HepG2 (cell line): ENCODE measurements around the gene CST2. TPM values are rescaled to one million over a fixed set of nuclear protein-coding genes. Genes with fewer than 3 reads are reported as not detected.

Experiments
- ATAC-seq: fragments of 200-7000 bp; cut with Tn5 transposase; 3 replicates; pipeline ENCODE4 v1.9.1; 2020; ENCODE audit warnings: mild to moderate bottlenecking, moderate library complexity
- BruUV-seq: library from RNA; stranded (reverse); fragments of 400-500 nt; replicated peaks from 2 replicates; lab custom pipeline; 2021; lab: Mats Ljungman, UMichigan
- CTCF ChIA-PET: fragments of 300-600 bp; formaldehyde crosslinking; extraction: SDS; loops from one replicate; lab custom pipeline; 2021; ENCODE audit warnings: low total read pairs, inconsistent platforms, low intra/inter-chr PET ratio; lab: Yijun Ruan, JAX
- POLR2A ChIA-PET: fragments of 350-600 bp; sonication (Branson Sonifier 250); formaldehyde crosslinking; loops from one replicate; lab custom pipeline; 2020; ENCODE audit warnings: antibody characterized with exemption, inconsistent platforms; lab: Yijun Ruan, JAX
- DNase-seq: peaks from one replicate; pipeline ENCODE4 v3.0.0-alpha.2; 2015; ENCODE audit warnings: low spot score
- FAIRE-seq: peaks from 3 replicates; lab custom pipeline; 2011; peaks lifted over from hg19 to GRCh38; lab: Jason Lieb, UNC
- H2AFZ ChIP-seq: one replicate; pipeline ENCODE4 v1.6.1; 2011; ENCODE audit warnings: low read length, inconsistent platforms
- H3K27ac ChIP-seq: fragments of 300-600 bp; 3 replicates; pipeline ENCODE4 v1.8.0; 2011; ENCODE audit warnings: mixed run types, mild to moderate bottlenecking, mixed read lengths, low read length, inconsistent platforms; ENCODE audit not compliant: insufficient read depth; ENCODE audit errors: extremely low read length
- H3K27me3 ChIP-seq, 2 experiments: fragments of 200-600 bp in 1 of 2; 2 replicates in 1 of 2; 3 replicates in 1 of 2; pipeline versions ENCODE4 v1.6.0 to v1.8.0; 2011; ENCODE audit warnings: low read length in 2 of 2, mild to moderate bottlenecking in 2 of 2, moderate library complexity in 2 of 2, inconsistent platforms in 1 of 2; ENCODE audit not compliant: insufficient read depth in 2 of 2, control insufficient read depth in 1 of 2
- H3K36me3 ChIP-seq, 2 experiments: fragments of 200-600 bp in 1 of 2; replicated peaks in 1 of 2; 2 replicates in 1 of 2; 3 replicates in 1 of 2; pipeline versions ENCODE4 v1.5.1 to v1.8.0; 2011; ENCODE audit warnings: low read length in 2 of 2, inconsistent platforms in 1 of 2; ENCODE audit not compliant: insufficient read depth in 2 of 2, control insufficient read depth in 1 of 2
- H3K4me1 ChIP-seq: 2 replicates; pipeline ENCODE4 v1.5.1; 2012; ENCODE audit warnings: low read length, inconsistent platforms; ENCODE audit not compliant: insufficient read depth
- H3K4me2 ChIP-seq: 2 replicates; pipeline ENCODE4 v1.6.0; 2011; ENCODE audit warnings: low read depth, low read length, inconsistent platforms
- H3K4me3 ChIP-seq, 3 experiments: fragments of 200-600 bp in 1 of 3; sonication (generic), shearing (Covaris generic) in 1 of 3; replicated peaks in 1 of 3; 2 replicates each; pipeline ENCODE4 v1.5.1; 2011 to 2016; ENCODE audit warnings: low read length in 3 of 3, inconsistent platforms in 2 of 3, low read depth in 2 of 3, mild to moderate bottlenecking in 2 of 3, control low read depth in 1 of 3, mixed read lengths in 1 of 3; ENCODE audit not compliant: insufficient read depth in 1 of 3
- H3K79me2 ChIP-seq: one replicate; pipeline ENCODE4 v1.6.1; 2011; ENCODE audit warnings: low read length, inconsistent platforms; ENCODE audit not compliant: insufficient read depth
- H3K9ac ChIP-seq: 2 replicates; pipeline ENCODE4 v1.6.0; 2011; ENCODE audit warnings: mild to moderate bottlenecking, low read depth, low read length, inconsistent platforms; ENCODE audit not compliant: insufficient read depth
- H3K9me3 ChIP-seq: 2 replicates; pipeline ENCODE4 v1.5.1; 2012; ENCODE audit warnings: mild to moderate bottlenecking, low read length
- H4K20me1 ChIP-seq: 2 replicates; pipeline ENCODE4 v1.6.0; 2011; ENCODE audit warnings: inconsistent platforms, mild to moderate bottlenecking, low read length, moderate library complexity; ENCODE audit not compliant: insufficient read depth
- BRD4 ChIP-seq: sonication (generic); formaldehyde crosslinking; IDR thresholded peaks from 2 replicates; pipeline ENCODE4 v1.4.0; 2020; ENCODE audit warnings: missing genetic modification reagents
- HDAC6 ChIP-seq: fragments of 200-600 bp; sonication (generic); IDR thresholded peaks from 2 replicates; pipeline ENCODE4 v1.7.0; 2017; ENCODE audit warnings: mild to moderate bottlenecking, antibody characterized with exemption, low read length, low read depth
- HNRNPLL ChIP-seq: fragments of 200-400 bp; formaldehyde crosslinking; IDR thresholded peaks from 2 replicates; pipeline ENCODE4 v1.6.1; 2017; ENCODE audit warnings: mild to moderate bottlenecking, low read depth, low read length; ENCODE audit not compliant: poor library complexity, severe bottlenecking
- MED1 ChIP-seq: sonication (generic); formaldehyde crosslinking; IDR thresholded peaks from 2 replicates; pipeline ENCODE4 v1.4.0; 2020; ENCODE audit warnings: missing genetic modification reagents
- MIER3 ChIP-seq: IDR thresholded peaks from 2 replicates; pipeline ENCODE4 v1.6.1; 2016; ENCODE audit warnings: missing compliant biosample characterization, borderline replicate concordance
- STAT5B ChIP-seq: sonication (generic); formaldehyde crosslinking; IDR thresholded peaks from 2 replicates; pipeline ENCODE4 v1.4.0; 2020; ENCODE audit warnings: missing genetic modification reagents
- TCF12 ChIP-seq, 2 experiments: fragments of 450-650 bp in 1 of 2; sonication (generic) in 1 of 2; formaldehyde crosslinking in 1 of 2; IDR thresholded peaks; 2 replicates each; pipeline versions ENCODE4 v1.6.1 to v1.8.0; 2017 to 2022; ENCODE audit warnings: antibody characterized with exemption in 1 of 2, mild to moderate bottlenecking in 1 of 2, missing genetic modification reagents in 1 of 2, moderate library complexity in 1 of 2
- ZNF263 ChIP-seq: sonication (generic); formaldehyde crosslinking; IDR thresholded peaks from 2 replicates; pipeline ENCODE4 v1.4.0; 2020; ENCODE audit warnings: missing genetic modification reagents
- ZNF644 ChIP-seq: IDR thresholded peaks from 2 replicates; pipeline ENCODE4 v1.6.1; 2016; ENCODE audit warnings: low read depth
- WGBS: methylation state at CpG from one replicate; pipeline ENCODE4 v1.1.6; 2017; ENCODE audit warnings: low lambda C conversion rate; 5-methylcytosine and 5-hydroxymethylcytosine counted together
- in situ Hi-C: cut with HindIII; loops from 2 replicates; pipeline ENCODE4 v1.10.0; 2017; ENCODE audit warnings: low pct_unique_long_range_greater_than_20kb; ENCODE audit not compliant: extremely low pct_ligation_motif_present
- intact Hi-C: fragments of 100-400 bp; cut with micrococcal nuclease; formaldehyde crosslinking; loops from one replicate; pipeline ENCODE4 v1.10.0; 2022; ENCODE audit not compliant: unreplicated experiment
- polyA plus RNA-seq, 8 experiments: library from polyadenylated mRNA; depleted of rRNA in 3 of 8; stranded (reverse) in 7 of 8; unstranded in 1 of 8; fragments of >200 nt; fragmentation: Illumina TruSeq in 4 of 8; extraction: Trizol in 4 of 8; gene quantifications; 2 replicates each; pipeline versions ENCODE4 v1.2.1 to v1.2.3, GENCODE V29; 2011 to 2016; ENCODE audit warnings: low read depth in 4 of 8, missing spikeins in 1 of 8, mixed read lengths in 1 of 8; ENCODE audit not compliant: insufficient read depth in 1 of 8
- total RNA-seq, 5 experiments: library from RNA; depleted of rRNA; stranded (reverse); fragments of >200 nt; fragmentation: Illumina TruSeq; extraction: Trizol; gene quantifications; 2 replicates each; pipeline ENCODE4 v1.2.3, GENCODE V29; 2016; ENCODE audit warnings: low read depth in 1 of 5
- TF ChIP-seq, protein P1 (sequence below): IDR thresholded peaks from 2 replicates; pipeline ENCODE4 v1.6.1; 2016; ENCODE audit warnings: missing compliant biosample characterization, missing genetic modification reagents, borderline replicate concordance
- TF ChIP-seq, protein P2 (sequence below): sonication (generic); formaldehyde crosslinking; IDR thresholded peaks from 2 replicates; pipeline ENCODE4 v1.4.0; 2020; ENCODE audit warnings: mild to moderate bottlenecking, missing genetic modification reagents
- TF ChIP-seq, protein P3 (sequence below): sonication (generic); formaldehyde crosslinking; IDR thresholded peaks from 2 replicates; pipeline ENCODE4 v1.4.0; 2020; ENCODE audit warnings: mild to moderate bottlenecking, low read depth, missing genetic modification reagents
- TF ChIP-seq, protein P4 (sequence below): sonication (generic); formaldehyde crosslinking; IDR thresholded peaks from 2 replicates; pipeline ENCODE4 v1.8.0; 2022; ENCODE audit warnings: missing genetic modification reagents, mild to moderate bottlenecking, moderate library complexity, borderline replicate concordance
- TF ChIP-seq, protein P5 (sequence below): IDR thresholded peaks from 2 replicates; pipeline ENCODE4 v1.6.1; 2016
- TF ChIP-seq, protein P6 (sequence below): IDR thresholded peaks from 2 replicates; pipeline ENCODE4 v1.6.1; 2016; ENCODE audit warnings: missing biosample characterization, missing genetic modification reagents, low read depth

Gene CST2
- total and polyA plus RNA-seq, 2 of the 13 experiments (the other 11 are each of a cell fraction or from before 2014, with no cell fraction given) = not detected

DNA sequence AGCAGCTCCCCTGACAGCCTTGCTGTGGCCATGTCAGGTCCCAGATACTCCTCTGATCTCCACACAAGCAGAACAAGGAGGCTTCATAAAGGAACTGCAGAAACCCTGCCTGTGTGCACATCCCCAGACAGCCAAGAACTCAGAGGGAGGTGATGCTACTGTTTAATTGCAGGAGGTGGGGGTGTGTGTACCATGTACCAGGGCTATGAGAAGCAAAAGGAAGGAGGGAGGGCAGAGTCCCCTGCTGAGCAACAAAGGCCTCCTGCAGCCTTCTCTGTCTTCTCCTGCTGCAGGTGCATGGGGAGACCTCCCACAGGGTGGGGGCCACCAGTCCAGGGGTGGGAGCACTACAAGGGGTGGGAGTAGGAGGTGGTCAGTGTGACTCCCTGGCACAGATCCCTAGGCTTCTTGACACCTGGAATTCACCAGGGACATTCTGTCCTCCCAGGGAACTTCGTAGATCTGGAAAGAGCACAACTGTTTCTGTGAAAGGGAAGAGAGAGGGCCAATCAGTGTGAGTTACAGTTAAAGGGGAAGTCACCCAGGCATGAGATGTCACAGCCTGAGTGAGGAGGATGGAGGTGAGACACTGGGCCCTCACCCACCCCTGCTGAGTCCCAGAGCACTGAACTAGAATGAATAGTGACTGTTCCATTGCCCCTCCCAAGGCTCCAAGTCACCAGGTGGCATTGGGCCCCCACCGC is 2.8 kb downstream of the CST2 start:
- Histone ChIP-seq H3K4me1 (no peaks in the 10 kb centered on the region), H3K27ac (no peak overlapping the region), H3K79me2 (no peaks in the 10 kb centered on the region), H3K4me2 (no peak overlapping the region), H3K9ac (no peak overlapping the region)
- no peak; the same call in 2 of the 3 replicates for ATAC-seq
- CTCF ChIA-PET = no interaction called here
- WGBS = 0% methylated on average over 2 of the region's 2 CpGs
- TF ChIP-seq, protein P1, sequence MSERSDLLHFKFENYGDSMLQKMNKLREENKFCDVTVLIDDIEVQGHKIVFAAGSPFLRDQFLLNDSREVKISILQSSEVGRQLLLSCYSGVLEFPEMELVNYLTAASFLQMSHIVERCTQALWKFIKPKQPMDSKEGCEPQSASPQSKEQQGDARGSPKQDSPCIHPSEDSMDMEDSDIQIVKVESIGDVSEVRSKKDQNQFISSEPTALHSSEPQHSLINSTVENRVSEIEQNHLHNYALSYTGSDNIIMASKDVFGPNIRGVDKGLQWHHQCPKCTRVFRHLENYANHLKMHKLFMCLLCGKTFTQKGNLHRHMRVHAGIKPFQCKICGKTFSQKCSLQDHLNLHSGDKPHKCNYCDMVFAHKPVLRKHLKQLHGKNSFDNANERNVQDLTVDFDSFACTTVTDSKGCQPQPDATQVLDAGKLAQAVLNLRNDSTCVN (CRISPR knock-in tag) = no peak
- TF ChIP-seq ZNF263 (CRISPR knock-in tag) (no peak), STAT5B (CRISPR knock-in tag) (no peak), ZNF644 (CRISPR knock-in tag) (no peak), MED1 (CRISPR knock-in tag) (no peak), HNRNPLL (no peak), BRD4 (CRISPR knock-in tag) (no peak), TCF12 (IDR thresholded peaks at IDR 0.05) (no peak), TCF12 (CRISPR knock-in tag; IDR thresholded peaks at IDR 0.05) (no peak), MIER3 (no peak), HDAC6 (no peak)
- TF ChIP-seq, protein P2, sequence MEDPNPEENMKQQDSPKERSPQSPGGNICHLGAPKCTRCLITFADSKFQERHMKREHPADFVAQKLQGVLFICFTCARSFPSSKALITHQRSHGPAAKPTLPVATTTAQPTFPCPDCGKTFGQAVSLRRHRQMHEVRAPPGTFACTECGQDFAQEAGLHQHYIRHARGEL (CRISPR knock-in tag) = no peak
- TF ChIP-seq, protein P3, sequence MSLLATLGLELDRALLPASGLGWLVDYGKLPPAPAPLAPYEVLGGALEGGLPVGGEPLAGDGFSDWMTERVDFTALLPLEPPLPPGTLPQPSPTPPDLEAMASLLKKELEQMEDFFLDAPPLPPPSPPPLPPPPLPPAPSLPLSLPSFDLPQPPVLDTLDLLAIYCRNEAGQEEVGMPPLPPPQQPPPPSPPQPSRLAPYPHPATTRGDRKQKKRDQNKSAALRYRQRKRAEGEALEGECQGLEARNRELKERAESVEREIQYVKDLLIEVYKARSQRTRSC (CRISPR knock-in tag) = no peak
- TF ChIP-seq, protein P4, sequence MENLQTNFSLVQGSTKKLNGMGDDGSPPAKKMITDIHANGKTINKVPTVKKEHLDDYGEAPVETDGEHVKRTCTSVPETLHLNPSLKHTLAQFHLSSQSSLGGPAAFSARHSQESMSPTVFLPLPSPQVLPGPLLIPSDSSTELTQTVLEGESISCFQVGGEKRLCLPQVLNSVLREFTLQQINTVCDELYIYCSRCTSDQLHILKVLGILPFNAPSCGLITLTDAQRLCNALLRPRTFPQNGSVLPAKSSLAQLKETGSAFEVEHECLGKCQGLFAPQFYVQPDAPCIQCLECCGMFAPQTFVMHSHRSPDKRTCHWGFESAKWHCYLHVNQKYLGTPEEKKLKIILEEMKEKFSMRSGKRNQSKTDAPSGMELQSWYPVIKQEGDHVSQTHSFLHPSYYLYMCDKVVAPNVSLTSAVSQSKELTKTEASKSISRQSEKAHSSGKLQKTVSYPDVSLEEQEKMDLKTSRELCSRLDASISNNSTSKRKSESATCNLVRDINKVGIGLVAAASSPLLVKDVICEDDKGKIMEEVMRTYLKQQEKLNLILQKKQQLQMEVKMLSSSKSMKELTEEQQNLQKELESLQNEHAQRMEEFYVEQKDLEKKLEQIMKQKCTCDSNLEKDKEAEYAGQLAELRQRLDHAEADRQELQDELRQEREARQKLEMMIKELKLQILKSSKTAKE (CRISPR knock-in tag) = no peak
- TF ChIP-seq, protein P5, sequence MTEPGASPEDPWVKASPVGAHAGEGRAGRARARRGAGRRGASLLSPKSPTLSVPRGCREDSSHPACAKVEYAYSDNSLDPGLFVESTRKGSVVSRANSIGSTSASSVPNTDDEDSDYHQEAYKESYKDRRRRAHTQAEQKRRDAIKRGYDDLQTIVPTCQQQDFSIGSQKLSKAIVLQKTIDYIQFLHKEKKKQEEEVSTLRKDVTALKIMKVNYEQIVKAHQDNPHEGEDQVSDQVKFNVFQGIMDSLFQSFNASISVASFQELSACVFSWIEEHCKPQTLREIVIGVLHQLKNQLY (CRISPR knock-in tag) = no peak
- TF ChIP-seq, protein P6, sequence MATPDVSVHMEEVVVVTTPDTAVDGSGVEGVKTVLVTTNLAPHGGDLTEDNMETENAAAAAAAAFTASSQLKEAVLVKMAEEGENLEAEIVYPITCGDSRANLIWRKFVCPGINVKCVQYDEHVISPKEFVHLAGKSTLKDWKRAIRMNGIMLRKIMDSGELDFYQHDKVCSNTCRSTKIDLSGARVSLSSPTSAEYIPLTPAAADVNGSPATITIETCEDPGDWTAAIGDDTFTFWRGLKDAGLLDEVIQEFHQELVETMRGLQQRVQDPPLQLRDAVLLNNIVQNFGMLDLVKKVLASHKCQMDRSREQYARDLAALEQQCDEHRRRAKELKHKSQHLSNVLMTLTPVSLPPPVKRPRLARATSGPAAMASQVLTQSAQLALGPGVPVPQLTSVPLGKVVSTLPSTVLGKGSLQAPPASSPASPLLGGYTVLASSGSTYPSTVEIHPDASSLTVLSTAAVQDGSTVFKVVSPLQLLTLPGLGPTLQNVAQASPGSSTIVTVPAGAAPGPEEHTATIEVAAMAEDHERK (CRISPR knock-in tag) = no peak
- TF ChIP-seq, all 625 proteins: peak for 0
- H4K20me1 ChIP-seq = no peaks in the 10 kb centered on the region
- no peak for FAIRE-seq
- no peak for DNase-seq
- in situ Hi-C loops (no loop called here), intact Hi-C loops (no loop called here)
- POLR2A ChIA-PET = no interaction called here
- no peak overlapping the region for H3K4me3 ChIP-seq
- no TSS peak for BruUV-seq
- H2AFZ ChIP-seq = no peak overlapping the region
- no peaks in the 10 kb centered on the region for H3K9me3 ChIP-seq
- peaks cover 0 to 7% of the 10 kb centered on the region in 2 experiments; a peak in 1 of 5 replicates for H3K27me3 ChIP-seq
- H3K36me3 ChIP-seq = no peaks in the 10 kb centered on the region
